CD4-positive, alpha-beta T cell treated with Interferon alpha-2 for 1 hour (primary cell): Measurements from ENCODE around the gene DACT3.

Experiments used
- DNase-seq, 2 donors: peaks; one replicate each; pipeline ENCODE4 v3.0.0-alpha.2; 2020 to 2022

DACT3 gene

DNA sequence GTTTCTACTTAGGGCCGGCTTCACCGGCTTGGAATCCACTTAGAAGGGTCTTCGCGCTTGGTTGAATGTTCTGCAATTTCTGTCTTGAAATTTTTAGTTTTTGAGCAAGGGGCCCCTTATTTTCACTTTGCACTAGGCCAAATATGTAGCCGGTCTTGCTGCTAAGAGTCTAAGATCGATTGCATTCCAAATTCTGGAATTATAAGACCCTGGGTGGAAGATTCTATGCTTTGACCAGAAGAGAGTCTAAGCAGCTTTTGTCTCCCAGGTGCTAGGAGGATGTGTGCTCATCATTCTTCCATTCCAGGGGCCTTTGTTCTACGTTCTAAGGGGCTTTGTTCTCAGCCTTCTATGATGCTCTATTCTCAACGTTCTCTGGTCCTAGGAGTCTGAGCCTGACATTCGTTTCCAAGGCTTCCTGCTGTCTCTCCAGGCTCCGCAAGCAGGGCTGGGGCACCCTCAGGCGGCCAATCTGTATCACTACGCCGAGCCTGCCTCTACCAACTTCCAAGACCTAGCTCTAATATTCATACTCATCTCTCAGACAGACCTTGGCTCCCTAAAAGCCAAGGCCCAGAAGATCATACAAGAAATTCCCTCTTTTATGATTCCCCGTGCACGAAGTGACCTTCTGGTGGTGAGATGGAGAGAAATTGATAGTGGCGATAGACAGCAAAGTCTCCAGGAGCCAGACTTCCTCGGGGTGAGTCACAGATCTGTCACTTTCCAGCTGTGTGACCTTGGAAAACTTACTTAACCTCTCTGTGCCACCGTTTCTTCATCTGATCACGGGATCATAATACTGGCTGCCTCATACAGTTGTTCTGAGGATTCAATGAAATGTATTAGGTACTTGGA is 982 bp upstream of the DACT3 start:
- DNase-seq = peak; percentile 81 to 82

- DNase-seq = peak in 1 of 2 donors; percentile 21
Observed at GRCh38 chr19:46660551-46661019, 397 bp downstream of the DACT3 start.

- DNase-seq = no peak
Observed at GRCh38 chr19:46660008-46660517, 919 bp downstream of the DACT3 start.

GRCh38 chr19:46659151-46660007 is 1.6 kb downstream of the DACT3 start:
- DNase-seq = no peak

DNA sequence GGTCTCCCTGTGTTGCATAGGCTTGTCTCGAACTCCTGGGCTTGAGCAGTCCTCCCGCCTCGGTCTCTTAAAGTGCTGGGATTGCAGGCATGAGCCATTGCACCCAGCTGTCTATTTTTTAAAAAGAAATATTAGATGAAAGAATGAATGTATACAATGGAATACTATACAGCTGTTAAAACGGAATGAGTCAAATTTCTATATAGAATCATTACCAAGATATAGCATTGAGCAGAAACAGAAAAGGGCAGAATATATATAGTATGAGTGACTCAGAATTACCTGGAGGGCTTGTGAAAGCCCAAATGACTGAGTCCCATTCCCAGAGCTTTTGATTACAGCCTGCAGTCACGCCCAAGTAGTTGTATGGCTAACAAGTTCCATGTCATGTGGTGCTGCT is 4.4 kb downstream of the DACT3 start:
- no peak for DNase-seq

- no peak for DNase-seq
Observed at GRCh38 chr19:46654621-46655152, 6.3 kb downstream of the DACT3 start.

GRCh38 chr19:46650445-46650844 is 10.5 kb downstream of the DACT3 start:
- DNase-seq = no peak

- DNase-seq = no peak
Observed at GRCh38 chr19:46648961-46649960, 11.7 kb downstream of the DACT3 start.

- no peak for DNase-seq
Observed at GRCh38 chr19:46648060-46648960, 12.7 kb downstream of the DACT3 start.

GRCh38 chr19:46646402-46646801 is 14.6 kb downstream of the DACT3 start:
- DNase-seq = no peak

DNA sequence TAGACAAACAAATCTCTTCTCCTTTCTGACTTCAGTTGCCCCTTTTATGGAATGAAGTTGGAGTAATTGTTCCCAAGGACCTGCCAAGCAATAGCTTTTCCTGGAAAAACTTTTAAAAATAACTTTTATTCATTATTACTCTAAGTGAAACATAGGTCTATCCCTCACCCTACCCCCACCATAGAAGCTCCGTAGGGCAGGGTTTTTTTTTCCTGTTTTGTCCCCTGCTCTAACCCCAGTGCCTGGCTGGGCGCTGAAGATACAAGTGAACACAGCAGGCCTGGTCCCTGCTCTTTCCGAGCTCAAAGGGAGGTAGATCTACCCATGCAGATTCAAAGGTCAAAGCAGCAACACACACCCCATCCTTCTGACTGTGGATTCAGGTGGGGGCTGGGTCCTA is 16.3 kb downstream of the DACT3 start:
- DNase-seq = no peak

DNA sequence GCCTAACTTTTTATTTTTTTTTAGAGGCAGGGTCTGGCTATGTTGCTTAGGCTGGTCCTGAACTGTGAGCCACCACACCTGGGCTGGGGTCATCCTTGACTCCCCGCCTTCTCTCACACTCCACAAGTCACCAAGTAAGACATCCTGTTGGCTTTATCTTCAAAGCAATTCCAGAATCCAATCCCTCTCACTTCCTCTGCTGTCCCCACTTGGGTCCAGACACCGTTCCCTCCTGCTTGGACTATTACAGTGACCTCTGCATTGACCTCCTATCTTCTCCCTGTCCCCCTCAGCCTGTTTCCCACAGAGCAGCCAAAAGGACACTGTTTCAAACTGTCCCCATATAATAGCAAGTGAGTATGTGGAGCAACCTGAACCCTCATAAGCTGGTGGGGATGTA is 20.3 kb downstream of the DACT3 start:
- no peak for DNase-seq

- peak; percentile 38 to 49 for DNase-seq
Observed at GRCh38 chr19:46639358-46640182, 21.4 kb downstream of the DACT3 start.

DNA sequence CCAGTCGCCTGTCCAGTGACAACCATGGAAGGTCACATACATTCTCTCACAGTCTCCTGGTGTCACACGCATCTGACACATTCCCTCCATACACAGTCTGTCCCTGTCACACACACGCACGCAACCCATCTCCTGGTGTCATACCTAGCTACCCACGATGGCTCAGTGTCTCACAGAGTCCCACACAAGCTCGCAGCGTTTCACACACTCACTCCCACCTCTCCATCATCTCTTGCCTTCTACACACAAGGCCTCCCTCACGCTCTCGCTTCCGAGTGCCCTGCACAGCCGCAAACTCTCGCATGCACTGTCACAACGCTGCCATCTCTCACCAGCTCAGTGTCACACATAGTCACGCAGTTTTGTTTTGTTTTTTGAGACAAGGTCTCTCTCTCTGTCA is 23.8 kb downstream of the DACT3 start:
- DNase-seq = no peak

DNA sequence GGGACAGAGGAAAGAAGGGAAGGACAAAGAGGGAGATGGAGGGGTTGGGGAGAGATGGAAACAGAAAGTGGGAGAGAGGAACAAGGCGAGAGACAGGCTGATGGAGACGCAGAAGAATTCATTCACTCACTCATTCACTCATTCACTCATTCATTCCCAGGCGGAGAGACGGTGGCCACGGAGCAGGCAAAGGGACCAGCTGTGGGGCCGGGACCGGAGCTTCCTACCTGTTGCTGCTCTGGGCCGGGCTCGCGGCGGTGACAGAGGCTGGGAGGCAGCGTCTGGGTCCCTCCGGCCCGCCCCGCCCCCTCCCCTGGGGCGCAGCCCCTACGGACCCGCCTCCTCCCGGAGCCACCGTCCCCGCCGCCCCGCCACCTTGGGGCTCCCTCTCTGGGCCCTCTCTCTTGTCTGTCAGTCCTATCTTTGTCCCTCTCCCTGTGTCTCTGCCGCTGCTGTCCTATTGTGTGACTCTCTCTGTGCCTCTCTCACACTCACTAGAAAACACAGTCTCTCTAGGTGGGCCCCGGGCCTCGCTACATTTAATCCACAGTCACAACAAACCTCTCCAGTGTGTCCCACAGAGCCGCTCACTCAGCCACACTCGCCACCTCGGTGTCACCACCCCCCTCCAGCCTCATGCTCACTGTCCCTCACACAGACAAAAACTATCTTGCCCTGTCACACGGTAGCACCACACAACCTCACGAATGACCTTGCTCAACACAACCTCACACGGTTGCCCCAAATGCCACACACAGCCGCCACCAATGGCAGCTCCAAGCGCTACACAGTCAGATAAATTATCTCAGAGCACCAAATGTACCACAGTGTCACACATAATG is 24.8 kb downstream of the DACT3 start, which contains the start of gene GNG8:
Gene GNG8 (minus strand): TSS at position 283 of the 842 bp plus-strand sequence. CDS start 1,520 bp downstream, outside the sequence.
- DNase-seq = peak in 1 of 2 donors; percentile 44

GRCh38 chr19:46634656-46635218 is 26.2 kb downstream of the DACT3 start:
- DNase-seq = no peak

DNA sequence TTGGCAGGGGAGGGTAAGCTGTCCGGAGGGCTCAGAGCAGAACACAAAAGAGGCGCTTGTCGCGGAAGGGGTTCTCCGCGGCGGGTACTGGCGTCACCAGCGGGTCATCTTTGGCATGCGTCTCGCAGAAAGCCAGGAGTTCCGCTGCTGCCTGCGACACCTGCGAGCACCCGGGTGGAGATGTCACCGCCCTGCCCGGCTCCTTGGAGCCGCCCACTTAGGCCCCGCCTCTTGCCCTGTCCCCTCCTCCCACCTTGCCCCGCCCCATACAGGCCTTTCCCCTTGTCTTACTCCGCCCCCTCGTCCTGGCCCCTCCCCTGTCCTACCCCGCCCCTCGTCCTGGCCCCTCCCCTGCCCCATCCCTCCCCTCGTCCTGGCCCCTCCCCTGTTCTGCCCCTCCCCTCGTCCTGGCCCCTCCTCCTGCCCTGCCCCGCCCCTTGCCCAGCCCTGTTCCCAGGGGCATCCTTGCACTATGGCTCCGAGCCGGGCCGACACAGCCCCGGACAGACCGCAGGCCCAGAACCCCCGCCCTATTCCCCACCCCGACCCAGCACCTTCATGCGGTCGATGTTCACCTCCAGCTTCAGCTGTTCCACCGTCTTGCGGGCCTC is 26.8 kb downstream of the DACT3 start:
- peak; percentile 96 to 97 for DNase-seq

DNA sequence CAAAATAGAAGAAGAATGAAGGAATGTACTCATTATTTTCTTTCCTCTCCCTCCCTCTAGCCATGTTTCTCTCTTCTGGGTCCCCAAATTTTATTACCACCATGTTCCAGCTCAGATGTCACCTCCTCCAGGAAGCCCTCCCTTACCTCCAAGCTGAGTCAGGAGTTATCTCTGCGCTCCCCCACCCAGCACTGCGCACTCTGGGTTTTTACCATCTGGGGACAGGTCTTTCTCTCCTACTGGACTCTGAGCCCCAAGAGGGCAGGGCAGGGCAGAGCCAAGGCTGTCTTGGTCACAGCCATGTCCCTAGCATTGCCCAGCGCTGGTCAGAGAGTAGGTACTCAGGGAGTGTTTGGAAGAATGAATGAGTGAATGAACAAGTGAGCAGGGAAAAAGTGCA is 27.9 kb downstream of the DACT3 start:
- DNase-seq = no peak
